IMR-90 (cell line): ENCODE results near the gene HNRNPM.

Experiments
- CTCF ChIP-seq: conservative IDR thresholded peaks from 2 replicates; pipeline ENCODE4 v1.5.1; 2012; ENCODE audit warnings: mild to moderate bottlenecking, low read depth, low read length, improper control_type of control experiment
- POLR2A ChIP-seq: IDR thresholded peaks from 2 replicates; pipeline ENCODE4 v1.6.1; 2012; ENCODE audit warnings: mild to moderate bottlenecking, low read depth, low read length

DNA sequence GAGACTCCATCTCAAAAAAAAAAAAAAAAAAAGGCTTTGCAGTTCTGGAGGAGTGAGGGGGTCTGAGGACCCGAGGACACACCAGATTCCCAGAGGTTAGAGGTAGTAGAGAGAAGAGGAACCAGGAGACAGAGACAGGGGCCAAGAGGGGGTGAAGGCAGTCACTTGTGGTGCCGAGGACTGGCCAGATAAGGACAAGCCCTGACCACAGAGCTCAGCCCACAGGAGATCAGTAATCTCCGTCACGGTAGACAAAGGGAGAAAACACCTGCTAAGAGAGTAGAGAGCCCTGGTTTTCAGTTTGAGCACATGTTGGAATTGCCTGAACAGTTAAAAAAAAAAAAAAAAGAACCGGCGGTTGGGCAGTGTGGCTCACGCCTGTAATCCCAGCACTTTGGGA is 59.4 kb downstream of the HNRNPM start:
- TF ChIP-seq CTCF (no peak), POLR2A (no peak)
